HL-60 (cell line): Measurements from ENCODE around the gene SLC22A31.

Source experiments
- POLR2AphosphoS5 ChIP-seq: IDR thresholded peaks from 2 replicates; pipeline ENCODE4 v1.6.1; 2012; ENCODE audit warnings: low read depth
- TF ChIP-seq, protein P1 (sequence below): IDR thresholded peaks from one replicate; pipeline ENCODE4 v1.5.1; 2011; ENCODE audit warnings: low read length, control low read depth, inconsistent platforms; ENCODE audit not compliant: insufficient read depth
- TF ChIP-seq, protein P2 (sequence below): IDR thresholded peaks from 2 replicates; pipeline ENCODE4 v1.6.1; 2012; ENCODE audit warnings: low read depth; ENCODE audit not compliant: insufficient replicate concordance

DNA sequence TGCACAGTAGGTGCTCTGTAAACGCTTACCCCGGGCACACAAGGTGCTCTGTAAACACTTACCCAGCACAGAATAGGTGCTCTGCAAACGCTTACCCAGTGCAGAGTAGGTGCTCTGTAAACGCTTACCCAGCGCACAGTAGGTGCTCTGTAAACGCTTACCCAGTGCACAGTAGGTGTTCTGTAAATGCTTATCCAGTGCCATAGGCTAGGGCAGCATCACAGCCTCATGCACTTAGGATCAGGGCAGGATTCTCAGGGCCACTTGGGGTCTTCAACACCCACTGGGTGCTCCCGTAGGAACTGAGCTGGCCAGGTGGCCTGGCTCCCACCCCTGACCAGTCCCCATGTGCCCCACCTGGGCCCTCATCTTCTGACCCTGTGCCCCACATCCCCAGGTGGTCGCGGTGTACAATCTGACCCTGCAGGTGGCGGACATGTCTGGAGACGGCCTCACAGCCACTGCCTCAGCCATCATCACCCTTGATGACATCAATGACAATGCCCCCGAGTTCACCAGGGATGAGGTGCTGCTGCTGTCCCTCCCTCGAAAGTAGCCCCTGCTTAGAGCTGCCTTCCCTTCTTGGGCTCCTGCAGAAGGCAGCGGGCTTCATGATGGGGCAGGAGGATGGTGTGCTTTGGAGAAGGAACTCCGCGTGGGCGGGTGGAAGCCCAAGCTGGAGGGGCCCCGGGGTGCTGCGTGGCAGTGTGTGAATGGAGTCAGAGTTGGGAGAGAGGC lies 13.1 kb downstream of the SLC22A31 start:
- TF ChIP-seq, protein P1, sequence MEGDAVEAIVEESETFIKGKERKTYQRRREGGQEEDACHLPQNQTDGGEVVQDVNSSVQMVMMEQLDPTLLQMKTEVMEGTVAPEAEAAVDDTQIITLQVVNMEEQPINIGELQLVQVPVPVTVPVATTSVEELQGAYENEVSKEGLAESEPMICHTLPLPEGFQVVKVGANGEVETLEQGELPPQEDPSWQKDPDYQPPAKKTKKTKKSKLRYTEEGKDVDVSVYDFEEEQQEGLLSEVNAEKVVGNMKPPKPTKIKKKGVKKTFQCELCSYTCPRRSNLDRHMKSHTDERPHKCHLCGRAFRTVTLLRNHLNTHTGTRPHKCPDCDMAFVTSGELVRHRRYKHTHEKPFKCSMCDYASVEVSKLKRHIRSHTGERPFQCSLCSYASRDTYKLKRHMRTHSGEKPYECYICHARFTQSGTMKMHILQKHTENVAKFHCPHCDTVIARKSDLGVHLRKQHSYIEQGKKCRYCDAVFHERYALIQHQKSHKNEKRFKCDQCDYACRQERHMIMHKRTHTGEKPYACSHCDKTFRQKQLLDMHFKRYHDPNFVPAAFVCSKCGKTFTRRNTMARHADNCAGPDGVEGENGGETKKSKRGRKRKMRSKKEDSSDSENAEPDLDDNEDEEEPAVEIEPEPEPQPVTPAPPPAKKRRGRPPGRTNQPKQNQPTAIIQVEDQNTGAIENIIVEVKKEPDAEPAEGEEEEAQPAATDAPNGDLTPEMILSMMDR = no peak
- TF ChIP-seq, protein P2, sequence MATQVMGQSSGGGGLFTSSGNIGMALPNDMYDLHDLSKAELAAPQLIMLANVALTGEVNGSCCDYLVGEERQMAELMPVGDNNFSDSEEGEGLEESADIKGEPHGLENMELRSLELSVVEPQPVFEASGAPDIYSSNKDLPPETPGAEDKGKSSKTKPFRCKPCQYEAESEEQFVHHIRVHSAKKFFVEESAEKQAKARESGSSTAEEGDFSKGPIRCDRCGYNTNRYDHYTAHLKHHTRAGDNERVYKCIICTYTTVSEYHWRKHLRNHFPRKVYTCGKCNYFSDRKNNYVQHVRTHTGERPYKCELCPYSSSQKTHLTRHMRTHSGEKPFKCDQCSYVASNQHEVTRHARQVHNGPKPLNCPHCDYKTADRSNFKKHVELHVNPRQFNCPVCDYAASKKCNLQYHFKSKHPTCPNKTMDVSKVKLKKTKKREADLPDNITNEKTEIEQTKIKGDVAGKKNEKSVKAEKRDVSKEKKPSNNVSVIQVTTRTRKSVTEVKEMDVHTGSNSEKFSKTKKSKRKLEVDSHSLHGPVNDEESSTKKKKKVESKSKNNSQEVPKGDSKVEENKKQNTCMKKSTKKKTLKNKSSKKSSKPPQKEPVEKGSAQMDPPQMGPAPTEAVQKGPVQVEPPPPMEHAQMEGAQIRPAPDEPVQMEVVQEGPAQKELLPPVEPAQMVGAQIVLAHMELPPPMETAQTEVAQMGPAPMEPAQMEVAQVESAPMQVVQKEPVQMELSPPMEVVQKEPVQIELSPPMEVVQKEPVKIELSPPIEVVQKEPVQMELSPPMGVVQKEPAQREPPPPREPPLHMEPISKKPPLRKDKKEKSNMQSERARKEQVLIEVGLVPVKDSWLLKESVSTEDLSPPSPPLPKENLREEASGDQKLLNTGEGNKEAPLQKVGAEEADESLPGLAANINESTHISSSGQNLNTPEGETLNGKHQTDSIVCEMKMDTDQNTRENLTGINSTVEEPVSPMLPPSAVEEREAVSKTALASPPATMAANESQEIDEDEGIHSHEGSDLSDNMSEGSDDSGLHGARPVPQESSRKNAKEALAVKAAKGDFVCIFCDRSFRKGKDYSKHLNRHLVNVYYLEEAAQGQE = no peak
- TF ChIP-seq POLR2AphosphoS5 = no peak
